Measurements from ENCODE around the gene PTPRM.

- TF ChIP-seq EZH2 (IDR thresholded peaks at IDR 0.05; ENCODE audit: insufficient read depth, poor library complexity, severe bottlenecking) (no peak), EZH2phosphoT487 (IDR thresholded peaks at IDR 0.05; ENCODE audit: insufficient read depth, low read depth) (no peak)
Observed at GRCh38 chr18:7696780-7697179, 129.7 kb downstream of the PTPRM start.
